Measurements from ENCODE around the gene VPREB1.

DNA sequence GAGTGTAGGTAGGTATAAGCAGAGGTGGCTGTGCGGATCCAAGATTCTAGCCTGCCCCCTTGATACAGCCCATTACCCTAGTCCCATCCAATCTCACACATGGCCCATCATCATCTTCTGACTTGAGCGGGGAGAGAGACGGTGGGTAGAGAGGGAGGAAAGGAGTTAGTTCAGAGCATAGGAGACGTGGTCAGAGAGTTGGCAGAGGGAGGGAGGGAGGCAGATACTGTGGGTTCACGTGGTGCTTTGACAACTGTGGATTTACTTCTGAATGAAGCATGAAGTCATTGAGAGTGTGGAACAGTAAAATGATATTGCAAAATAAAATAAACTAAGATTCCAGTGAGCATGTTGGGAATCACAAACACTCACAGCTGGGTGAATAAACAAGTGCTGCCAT, 31.4 kb upstream of the VPREB1 start:
- TF ChIP-seq, protein P1, sequence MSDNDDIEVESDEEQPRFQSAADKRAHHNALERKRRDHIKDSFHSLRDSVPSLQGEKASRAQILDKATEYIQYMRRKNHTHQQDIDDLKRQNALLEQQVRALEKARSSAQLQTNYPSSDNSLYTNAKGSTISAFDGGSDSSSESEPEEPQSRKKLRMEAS (IDR thresholded peaks at IDR 0.05), result no peak
- TF ChIP-seq TAF1 (IDR thresholded peaks at IDR 0.05; ENCODE audit: low read depth) (no peak), USF1 (IDR thresholded peaks at IDR 0.05) (no peak), EP300 (IDR thresholded peaks at IDR 0.05; ENCODE audit: borderline replicate concordance) (no peak), NFIC (IDR thresholded peaks at IDR 0.05) (no peak), RAD21 (IDR thresholded peaks at IDR 0.05; ENCODE audit: low read depth) (no peak), YY1 (IDR thresholded peaks at IDR 0.05; ENCODE audit: low read depth) (no peak), CEBPB (IDR thresholded peaks at IDR 0.05) (no peak)
- TF ChIP-seq, protein P2, sequence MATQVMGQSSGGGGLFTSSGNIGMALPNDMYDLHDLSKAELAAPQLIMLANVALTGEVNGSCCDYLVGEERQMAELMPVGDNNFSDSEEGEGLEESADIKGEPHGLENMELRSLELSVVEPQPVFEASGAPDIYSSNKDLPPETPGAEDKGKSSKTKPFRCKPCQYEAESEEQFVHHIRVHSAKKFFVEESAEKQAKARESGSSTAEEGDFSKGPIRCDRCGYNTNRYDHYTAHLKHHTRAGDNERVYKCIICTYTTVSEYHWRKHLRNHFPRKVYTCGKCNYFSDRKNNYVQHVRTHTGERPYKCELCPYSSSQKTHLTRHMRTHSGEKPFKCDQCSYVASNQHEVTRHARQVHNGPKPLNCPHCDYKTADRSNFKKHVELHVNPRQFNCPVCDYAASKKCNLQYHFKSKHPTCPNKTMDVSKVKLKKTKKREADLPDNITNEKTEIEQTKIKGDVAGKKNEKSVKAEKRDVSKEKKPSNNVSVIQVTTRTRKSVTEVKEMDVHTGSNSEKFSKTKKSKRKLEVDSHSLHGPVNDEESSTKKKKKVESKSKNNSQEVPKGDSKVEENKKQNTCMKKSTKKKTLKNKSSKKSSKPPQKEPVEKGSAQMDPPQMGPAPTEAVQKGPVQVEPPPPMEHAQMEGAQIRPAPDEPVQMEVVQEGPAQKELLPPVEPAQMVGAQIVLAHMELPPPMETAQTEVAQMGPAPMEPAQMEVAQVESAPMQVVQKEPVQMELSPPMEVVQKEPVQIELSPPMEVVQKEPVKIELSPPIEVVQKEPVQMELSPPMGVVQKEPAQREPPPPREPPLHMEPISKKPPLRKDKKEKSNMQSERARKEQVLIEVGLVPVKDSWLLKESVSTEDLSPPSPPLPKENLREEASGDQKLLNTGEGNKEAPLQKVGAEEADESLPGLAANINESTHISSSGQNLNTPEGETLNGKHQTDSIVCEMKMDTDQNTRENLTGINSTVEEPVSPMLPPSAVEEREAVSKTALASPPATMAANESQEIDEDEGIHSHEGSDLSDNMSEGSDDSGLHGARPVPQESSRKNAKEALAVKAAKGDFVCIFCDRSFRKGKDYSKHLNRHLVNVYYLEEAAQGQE (IDR thresholded peaks at IDR 0.05; ENCODE audit: low read depth), result no peak
